Vagina (tissue), 2 donors: Measurements from ENCODE around the gene CBFA2T2.

Source experiments
- CTCF ChIP-seq, 3 experiments: fragments of 450-650 bp in 2 of 3; fragments of 200-600 bp in 1 of 3; sonication (generic) in 1 of 3; IDR thresholded peaks; one replicate each; pipeline ENCODE4 v1.5.1; 2017 to 2019; ENCODE audit warnings: antibody characterized with exemption in 3 of 3, mild to moderate bottlenecking in 2 of 3, moderate library complexity in 2 of 3
- POLR2A ChIP-seq, 2 donors: fragments of 450-650 bp; IDR thresholded peaks; one replicate each; pipeline ENCODE4 v1.6.1; 2017; ENCODE audit warnings: antibody characterized with exemption in 2 of 2, mild to moderate bottlenecking in 2 of 2, moderate library complexity in 2 of 2
- POLR2AphosphoS5 ChIP-seq, 2 donors: sonication (generic); formaldehyde crosslinking; IDR thresholded peaks; one replicate each; pipeline ENCODE4 v1.9.0; 2017; ENCODE audit warnings: antibody characterized with exemption in 2 of 2, mild to moderate bottlenecking in 2 of 2, low read depth in 1 of 2; ENCODE audit not compliant: insufficient read depth in 1 of 2

GRCh38 chr20:33696448-33696847, 206.6 kb downstream of the CBFA2T2 start:
- TF ChIP-seq POLR2A (IDR thresholded peaks at IDR 0.05) (no peak), CTCF (IDR thresholded peaks at IDR 0.05) (no peak), POLR2AphosphoS5 (IDR thresholded peaks at IDR 0.05; ENCODE audit: insufficient read depth in 1 of 2, low read depth in 1 of 2) (no peak)
